ENCODE data around the gene IL20RB.
"Not testable (repeated sequence)": the region's sequence is repeated elsewhere in the genome, so short reads cannot be mapped to it uniquely, and the experiment has no call there.

The IL20RB gene

GRCh38 chr3:136984837-136985236 lies 27.1 kb downstream of the IL20RB start:
- no peak for TF ChIP-seq FOXK2 (IDR thresholded peaks at IDR 0.05)
- TF ChIP-seq ARNT (IDR thresholded peaks at IDR 0.05) = no peak
- no peak for TF ChIP-seq SUZ12 (IDR thresholded peaks at IDR 0.05)
- no peak for TF ChIP-seq FOXM1 (IDR thresholded peaks at IDR 0.05; ENCODE audit: borderline replicate concordance)
- no peak for TF ChIP-seq FOXA1 (IDR thresholded peaks at IDR 0.05)
- no peak for TF ChIP-seq LEF1 (IDR thresholded peaks at IDR 0.05; ENCODE audit: borderline replicate concordance)
- TF ChIP-seq TARDBP (IDR thresholded peaks at IDR 0.05) = no peak
- TF ChIP-seq CTBP1 (IDR thresholded peaks at IDR 0.05; ENCODE audit: borderline replicate concordance) = no peak
- no peak for TF ChIP-seq BHLHE40 (IDR thresholded peaks at IDR 0.05; ENCODE audit: borderline replicate concordance)
- TF ChIP-seq HDGF (IDR thresholded peaks at IDR 0.05; ENCODE audit: borderline replicate concordance) = no peak
- TF ChIP-seq ELF4 (IDR thresholded peaks at IDR 0.05) = no peak
- no peak for TF ChIP-seq SP1 (IDR thresholded peaks at IDR 0.05)
- TF ChIP-seq NFRKB (IDR thresholded peaks at IDR 0.05) = no peak
- TF ChIP-seq ZNF384 (IDR thresholded peaks at IDR 0.05) = no peak
- no peak for TF ChIP-seq PKNOX1 (IDR thresholded peaks at IDR 0.05)
- TF ChIP-seq L3MBTL2 (conservative IDR thresholded peaks at IDR 0.05) = no peak
- POLR2A ChIA-PET = no interaction called here
- CTCF ChIA-PET = no interaction called here
- DNase-seq (ENCODE audit: extremely low spot score) = peak; percentile 2

- DNase-seq (ENCODE audit: extremely low spot score); CTCF ChIA-PET; POLR2A ChIA-PET: not testable (repeated sequence)
Observed at GRCh38 chr3:136987398-136987980, 29.7 kb downstream of the IL20RB start.

GRCh38 chr3:136988651-136989050 lies 30.9 kb downstream of the IL20RB start:
- ChIA-PET POLR2A (interaction anchor here (0.7 kb wide), 1 partner anchor 793 kb away, joined by 3 read pairs; the partner anchor contains the start of gene MSL2), CTCF (no interaction called here)
- no peak for TF ChIP-seq L3MBTL2 (conservative IDR thresholded peaks at IDR 0.05)
- TF ChIP-seq HDGF (IDR thresholded peaks at IDR 0.05; ENCODE audit: borderline replicate concordance) = no peak
- no peak for TF ChIP-seq PKNOX1 (IDR thresholded peaks at IDR 0.05)
- no peak for TF ChIP-seq ARNT (IDR thresholded peaks at IDR 0.05)
- TF ChIP-seq ELF4 (IDR thresholded peaks at IDR 0.05) = no peak
- TF ChIP-seq TARDBP (IDR thresholded peaks at IDR 0.05) = no peak
- DNase-seq (ENCODE audit: extremely low spot score) = no peak

- ChIA-PET POLR2A (no interaction called here), CTCF (no interaction called here)
- DNase-seq (ENCODE audit: extremely low spot score) = peak; percentile 1
- no peak for TF ChIP-seq NFRKB (IDR thresholded peaks at IDR 0.05)
- no peak for TF ChIP-seq TARDBP (IDR thresholded peaks at IDR 0.05)
- no peak for TF ChIP-seq ELF4 (IDR thresholded peaks at IDR 0.05)
- TF ChIP-seq FOXM1 (IDR thresholded peaks at IDR 0.05; ENCODE audit: borderline replicate concordance) = no peak
- TF ChIP-seq LEF1 (IDR thresholded peaks at IDR 0.05; ENCODE audit: borderline replicate concordance) = no peak
Observed at GRCh38 chr3:136989781-136990524, 32.2 kb downstream of the IL20RB start.

- peak; percentile 2 for DNase-seq (ENCODE audit: extremely low spot score)
- ChIA-PET POLR2A (no interaction called here), CTCF (no interaction called here)
- TF ChIP-seq HDGF (IDR thresholded peaks at IDR 0.05; ENCODE audit: borderline replicate concordance) = no peak
- no peak for TF ChIP-seq SUZ12 (IDR thresholded peaks at IDR 0.05)
- TF ChIP-seq PKNOX1 (IDR thresholded peaks at IDR 0.05) = no peak
- TF ChIP-seq TARDBP (IDR thresholded peaks at IDR 0.05) = no peak
- TF ChIP-seq SP1 (IDR thresholded peaks at IDR 0.05) = no peak
- no peak for TF ChIP-seq BHLHE40 (IDR thresholded peaks at IDR 0.05; ENCODE audit: borderline replicate concordance)
- no peak for TF ChIP-seq L3MBTL2 (conservative IDR thresholded peaks at IDR 0.05)
- TF ChIP-seq ARNT (IDR thresholded peaks at IDR 0.05) = no peak
- no peak for TF ChIP-seq FOXM1 (IDR thresholded peaks at IDR 0.05; ENCODE audit: borderline replicate concordance)
Observed at GRCh38 chr3:136990826-136991225, 33.0 kb downstream of the IL20RB start.

- POLR2A ChIA-PET = no interaction called here
- DNase-seq (ENCODE audit: extremely low spot score) = peak; percentile 1
- CTCF ChIA-PET = interaction anchor here (0.7 kb wide), 1 partner anchor 79 kb away, joined by 3 read pairs; no protein-coding TSS in a partner anchor
- TF ChIP-seq ZNF384 (IDR thresholded peaks at IDR 0.05) (no peak), TARDBP (IDR thresholded peaks at IDR 0.05) (no peak), LEF1 (IDR thresholded peaks at IDR 0.05; ENCODE audit: borderline replicate concordance) (no peak), HDGF (IDR thresholded peaks at IDR 0.05; ENCODE audit: borderline replicate concordance) (no peak), SP1 (IDR thresholded peaks at IDR 0.05) (no peak), L3MBTL2 (conservative IDR thresholded peaks at IDR 0.05) (no peak), ARNT (IDR thresholded peaks at IDR 0.05) (no peak), ELF4 (IDR thresholded peaks at IDR 0.05) (no peak), NFRKB (IDR thresholded peaks at IDR 0.05) (no peak), FOXM1 (IDR thresholded peaks at IDR 0.05; ENCODE audit: borderline replicate concordance) (no peak), FOXK2 (IDR thresholded peaks at IDR 0.05) (no peak)
Observed at GRCh38 chr3:136992115-136992514, 34.3 kb downstream of the IL20RB start.
